Astrocyte of the spinal cord (primary cell): ENCODE results near the gene ODAD3.
"Not testable (repeated sequence)": the region's sequence is repeated elsewhere in the genome, so short reads cannot be mapped to it uniquely, and the experiment has no call there.

Experiments used
- DNase-seq: peaks from one replicate; pipeline ENCODE4 v3.0.0; 2011; ENCODE audit warnings: low read depth, low spot score
- H3K4me3 ChIP-seq: 2 replicates; pipeline ENCODE4 v1.5.1; 2011; ENCODE audit warnings: low read depth, mild to moderate bottlenecking, low read length, moderate library complexity
- CTCF ChIP-seq: IDR thresholded peaks from 2 replicates; pipeline ENCODE4 v1.5.1; 2012; ENCODE audit warnings: low read depth, mild to moderate bottlenecking, low read length, inconsistent platforms
- in situ Hi-C: cut with HindIII; loops from 2 replicates; pipeline ENCODE4 v1.10.0; 2017; ENCODE audit warnings: low sequenced_read_pairs

Gene ODAD3

DNA sequence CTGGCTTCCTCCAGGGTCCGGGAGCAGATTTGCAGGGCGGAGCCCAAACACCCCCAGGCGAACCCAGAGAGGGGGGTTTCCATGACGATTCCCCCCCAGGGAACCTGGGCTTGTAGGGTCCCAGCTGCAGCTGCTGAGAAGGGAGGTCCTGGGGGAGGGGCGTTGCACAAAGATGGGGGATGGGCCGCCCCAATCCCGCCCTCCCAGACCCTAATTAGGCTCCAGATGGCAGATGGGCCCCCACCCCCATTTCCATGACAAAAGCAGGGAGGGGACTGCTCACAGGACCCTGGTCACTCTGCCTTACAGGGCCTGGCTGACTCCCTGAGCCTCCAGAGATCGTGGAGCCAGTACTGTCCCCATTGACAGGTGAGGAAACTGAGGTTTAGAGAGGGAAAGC, 30.7 kb upstream of the ODAD3 start:
- in situ Hi-C loops, result no loop called here
- H3K4me3 ChIP-seq, result no peak overlapping the region
- no peak for DNase-seq
- no peak for TF ChIP-seq CTCF

DNA sequence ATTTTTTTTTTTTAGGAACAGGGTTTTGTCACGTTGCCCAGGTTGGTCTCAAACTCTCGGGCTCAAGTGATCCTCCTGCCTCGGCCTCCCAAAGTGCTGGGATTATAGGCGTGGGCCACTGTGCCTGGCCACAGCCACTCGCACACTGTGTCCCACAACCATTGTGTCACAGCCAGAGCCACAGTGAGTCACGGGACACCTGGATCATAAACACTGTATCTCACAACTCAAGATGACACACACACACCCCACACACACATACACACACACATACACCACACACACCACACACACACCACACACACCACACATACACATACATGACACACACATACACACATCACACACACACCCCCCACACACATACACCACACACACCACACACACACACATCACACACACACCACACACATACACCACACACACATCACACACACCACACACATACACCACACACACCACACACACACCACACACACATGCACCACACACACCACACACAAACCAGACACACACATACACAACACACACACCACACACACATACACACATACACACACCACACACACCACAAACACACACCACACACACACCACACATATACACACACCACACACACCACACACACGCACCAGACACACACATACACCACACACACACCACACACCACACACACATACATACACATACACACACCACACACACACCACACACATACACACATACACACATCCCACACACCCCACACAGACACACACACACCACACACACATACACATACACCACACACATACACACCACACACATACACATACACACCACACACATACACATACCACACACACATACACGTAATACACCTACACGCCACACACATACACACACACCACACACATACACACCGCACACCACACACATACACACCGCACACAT, 29.7 kb upstream of the ODAD3 start:
- no peak for TF ChIP-seq CTCF
- no peak overlapping the region for H3K4me3 ChIP-seq
- no peak for DNase-seq
- in situ Hi-C loops, result no loop called here

GRCh38 chr19:11463391-11463790, 28.5 kb upstream of the ODAD3 start:
- in situ Hi-C loops, result no loop called here
- no peak for DNase-seq
- H3K4me3 ChIP-seq, result no peak overlapping the region
- no peak for TF ChIP-seq CTCF

DNA sequence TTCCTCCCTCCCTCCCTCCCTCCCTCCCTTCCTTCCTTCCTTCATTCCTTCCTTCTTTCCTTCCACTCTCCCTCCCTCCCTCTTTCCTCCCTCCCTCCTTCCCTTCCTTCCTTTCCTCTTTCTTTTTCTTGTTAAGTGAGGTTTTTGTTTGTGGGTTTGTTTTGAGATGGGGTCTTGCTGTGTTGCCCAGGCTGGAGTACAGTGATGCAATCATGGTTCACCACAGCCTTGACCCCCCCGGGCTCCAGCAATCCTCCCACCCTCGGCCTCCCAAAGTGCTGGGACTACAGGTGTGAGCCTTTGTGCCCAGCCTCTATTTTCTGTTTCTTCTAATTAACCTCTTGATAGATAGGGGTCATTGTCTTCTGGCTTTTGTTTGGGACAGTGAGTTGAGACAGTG, 26.5 kb upstream of the ODAD3 start:
- in situ Hi-C loops, result no loop called here
- no peak for TF ChIP-seq CTCF
- no peak overlapping the region for H3K4me3 ChIP-seq
- no peak for DNase-seq

- no peak overlapping the region for H3K4me3 ChIP-seq
- in situ Hi-C loops, result no loop called here
- no peak for DNase-seq
- TF ChIP-seq CTCF, result no peak
Observed at GRCh38 chr19:11460207-11460606, 25.3 kb upstream of the ODAD3 start.

DNA sequence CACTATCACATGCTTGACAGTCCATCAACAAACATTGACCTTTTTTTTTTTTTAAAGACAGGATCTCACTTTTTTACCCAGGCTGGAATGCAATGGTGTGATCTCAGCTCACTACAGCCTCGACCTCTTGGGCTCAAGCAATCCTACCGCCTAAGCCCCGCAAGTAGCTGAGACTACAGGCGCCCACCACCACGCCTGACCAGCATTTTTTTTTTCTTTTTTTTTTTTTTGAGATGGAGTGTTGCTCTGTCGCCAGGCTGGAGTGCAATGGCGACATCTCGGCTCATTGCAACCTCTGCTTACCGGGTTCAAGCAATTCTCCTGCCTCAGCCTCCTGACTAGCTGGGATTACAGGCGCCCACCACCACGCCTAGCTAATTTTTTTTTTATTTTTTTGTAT, 24.0 kb upstream of the ODAD3 start:
- H3K4me3 ChIP-seq, DNase-seq, in situ Hi-C loops: not testable (repeated sequence)

DNA sequence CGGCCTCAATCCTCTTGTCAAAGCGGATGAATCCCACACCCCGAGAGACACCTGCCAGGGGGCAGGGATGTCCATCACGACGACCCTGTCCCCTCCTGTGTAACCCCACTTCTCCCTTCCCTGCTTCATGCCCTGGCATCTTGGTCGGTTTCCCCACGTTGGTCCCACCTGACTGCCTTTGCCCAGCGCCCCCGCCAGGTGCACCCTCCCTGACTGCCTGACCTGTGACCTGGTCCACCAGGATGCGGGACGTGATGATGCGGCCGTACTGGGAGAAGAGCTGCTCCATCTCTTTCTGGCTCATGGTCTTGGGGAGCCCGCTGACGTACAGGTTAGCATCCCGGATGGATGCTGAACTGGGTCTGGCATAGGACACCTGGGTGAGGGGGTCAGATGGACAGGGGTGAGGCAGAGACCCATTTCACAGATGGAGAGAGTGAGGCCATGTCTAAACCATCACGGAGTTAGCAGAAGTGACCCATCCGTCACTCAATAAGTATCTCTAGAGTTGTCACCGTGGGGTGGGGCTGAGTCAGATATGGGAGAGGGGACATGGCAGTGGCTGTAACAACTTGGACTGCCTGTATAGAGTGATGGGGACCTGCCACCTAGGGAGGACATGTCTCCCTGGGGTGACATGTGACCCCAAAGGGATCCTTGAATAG, 23.4 kb upstream of the ODAD3 start:
- TF ChIP-seq CTCF, result no peak
- DNase-seq, result no peak
- H3K4me3 ChIP-seq, result no peak overlapping the region
- in situ Hi-C loops, result no loop called here
